Measurements from ENCODE around the gene ZFYVE19.
A peak's percentile ranks its signal among the peaks of the same experiment; 100 is the strongest.
"Not testable (repeated sequence)": the region's sequence is repeated elsewhere in the genome, so short reads cannot be mapped to it uniquely, and the experiment has no call there.

ZFYVE19 gene

DNA sequence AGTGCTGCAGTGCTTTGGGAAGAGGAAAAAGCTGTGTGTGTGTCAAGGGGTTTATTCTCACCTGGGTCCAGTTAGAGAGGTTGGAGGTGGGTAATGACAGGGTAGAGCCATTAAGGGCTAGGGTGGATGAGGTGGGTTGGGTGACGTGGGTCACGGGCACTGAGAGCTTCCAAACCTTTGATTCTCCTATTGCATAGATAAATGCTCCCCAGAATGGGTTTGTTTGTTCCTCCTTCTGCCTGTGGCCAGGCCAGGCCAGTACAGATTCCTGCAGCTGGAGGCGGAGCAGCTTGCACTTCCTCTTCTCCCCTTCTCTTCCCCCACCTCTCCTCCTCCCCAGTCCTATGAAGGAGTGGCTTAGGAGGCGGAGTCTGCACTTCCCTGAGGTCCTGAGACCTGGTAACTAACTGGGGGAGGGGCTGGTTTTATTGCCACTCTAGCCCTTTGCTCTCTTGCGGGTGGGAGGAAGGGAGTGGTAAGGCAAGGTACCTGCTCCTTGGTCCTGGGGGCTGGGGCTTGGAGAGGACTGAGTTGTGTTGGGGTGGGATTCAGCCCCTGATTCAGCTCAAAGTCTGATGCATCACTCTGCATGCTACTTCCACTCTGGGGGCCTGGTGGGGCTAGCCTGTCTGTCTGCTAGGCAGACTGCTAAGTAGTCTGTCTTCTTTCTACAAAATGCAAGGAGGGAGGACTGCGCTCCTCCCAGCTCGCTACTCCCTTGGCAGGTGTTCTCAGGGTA is 40.5 kb downstream of the ZFYVE19 start:
- DNase-seq (ENCODE audit: low read depth in 2 of 2): no peak

DNA sequence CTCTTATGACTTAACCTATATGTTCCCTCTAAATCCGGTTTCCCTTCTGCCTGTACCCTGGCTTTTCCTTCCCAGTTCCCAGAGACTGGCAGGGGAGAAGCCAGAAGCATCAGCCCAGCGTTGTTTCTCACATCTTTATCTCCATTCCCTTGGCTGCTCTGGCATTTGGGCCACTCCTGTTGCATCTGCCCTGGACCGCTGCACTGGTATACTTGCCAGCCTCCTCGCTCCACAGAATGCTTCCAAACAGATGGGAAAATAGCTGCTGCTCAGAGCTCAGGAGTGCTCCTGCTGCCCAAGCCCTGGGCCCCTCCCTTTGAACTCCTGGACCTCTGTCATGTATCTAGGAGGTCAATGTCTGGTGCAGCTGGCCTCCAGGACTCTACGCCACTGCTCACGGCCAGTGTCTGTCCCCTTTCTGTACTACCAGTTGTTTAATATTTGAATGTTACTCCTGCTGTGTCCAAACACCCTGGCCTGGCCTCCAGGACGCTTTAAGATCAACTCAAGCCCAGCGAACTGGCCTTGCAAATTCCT is 43.8 kb downstream of the ZFYVE19 start:
- no peak for DNase-seq (ENCODE audit: low read depth in 2 of 2)

DNA sequence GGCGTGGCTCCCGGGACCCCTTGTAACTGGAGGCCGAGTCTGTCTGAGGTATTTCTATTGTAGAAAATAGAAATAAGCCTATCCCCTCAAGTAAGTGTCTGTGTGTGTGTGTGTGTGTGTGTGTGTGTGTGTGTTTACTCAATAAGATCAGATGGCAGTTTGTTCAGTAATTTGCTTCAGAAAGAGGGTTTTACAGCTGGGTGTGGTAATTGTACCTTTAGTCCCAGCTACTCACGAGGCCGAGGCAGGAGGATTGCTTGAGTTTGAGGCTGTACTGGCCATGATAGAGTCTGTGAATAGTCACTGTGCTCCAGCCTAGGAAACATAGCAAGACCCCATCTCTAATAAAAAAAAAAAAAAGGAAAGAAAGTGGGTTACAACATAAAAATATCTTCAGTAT is 45.6 kb downstream of the ZFYVE19 start:
- DNase-seq (ENCODE audit: low read depth in 2 of 2): no peak

DNA sequence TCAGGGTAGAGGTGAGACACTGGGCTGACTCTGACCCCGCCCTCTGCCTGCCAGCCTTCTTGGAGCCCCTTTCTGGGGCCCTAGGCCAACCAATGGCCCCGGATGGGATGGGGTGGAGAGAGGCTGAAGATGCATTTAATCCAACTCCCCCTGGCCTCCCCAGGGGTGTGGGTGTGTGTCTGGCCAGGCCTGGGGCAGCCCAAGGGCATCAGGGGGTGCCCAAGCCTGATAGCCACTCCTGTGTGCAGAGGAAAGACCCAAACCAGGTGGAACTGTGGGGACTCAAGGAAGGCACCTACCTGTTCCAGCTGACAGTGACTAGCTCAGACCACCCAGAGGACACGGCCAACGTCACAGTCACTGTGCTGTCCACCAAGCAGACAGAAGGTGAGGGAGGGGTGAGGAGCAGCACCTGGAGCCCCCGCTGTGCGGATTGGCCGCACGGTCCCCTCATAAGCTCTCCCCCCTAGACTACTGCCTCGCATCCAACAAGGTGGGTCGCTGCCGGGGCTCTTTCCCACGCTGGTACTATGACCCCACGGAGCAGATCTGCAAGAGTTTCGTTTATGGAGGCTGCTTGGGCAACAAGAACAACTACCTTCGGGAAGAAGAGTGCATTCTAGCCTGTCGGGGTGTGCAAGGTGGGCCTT is 46.5 kb downstream of the ZFYVE19 start:
- DNase-seq (ENCODE audit: low read depth in 2 of 2): no peak

DNA sequence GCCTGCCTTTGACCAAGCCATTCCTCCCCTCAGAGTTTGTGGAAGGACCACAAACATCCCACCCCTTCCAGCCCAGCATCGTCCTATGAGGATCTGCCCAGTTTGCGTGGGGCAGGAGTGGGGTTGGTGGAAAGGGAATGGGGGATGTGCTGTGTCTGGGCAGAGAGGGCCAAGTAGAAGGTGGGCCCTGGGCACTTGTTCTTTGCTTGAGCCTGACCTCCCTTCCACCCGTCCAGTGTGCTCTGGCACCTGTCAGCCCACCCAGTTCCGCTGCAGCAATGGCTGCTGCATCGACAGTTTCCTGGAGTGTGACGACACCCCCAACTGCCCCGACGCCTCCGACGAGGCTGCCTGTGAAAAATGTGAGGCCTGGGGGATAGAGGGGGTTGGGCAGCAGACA is 47.3 kb downstream of the ZFYVE19 start:
- DNase-seq (ENCODE audit: low read depth in 2 of 2): no peak

DNA sequence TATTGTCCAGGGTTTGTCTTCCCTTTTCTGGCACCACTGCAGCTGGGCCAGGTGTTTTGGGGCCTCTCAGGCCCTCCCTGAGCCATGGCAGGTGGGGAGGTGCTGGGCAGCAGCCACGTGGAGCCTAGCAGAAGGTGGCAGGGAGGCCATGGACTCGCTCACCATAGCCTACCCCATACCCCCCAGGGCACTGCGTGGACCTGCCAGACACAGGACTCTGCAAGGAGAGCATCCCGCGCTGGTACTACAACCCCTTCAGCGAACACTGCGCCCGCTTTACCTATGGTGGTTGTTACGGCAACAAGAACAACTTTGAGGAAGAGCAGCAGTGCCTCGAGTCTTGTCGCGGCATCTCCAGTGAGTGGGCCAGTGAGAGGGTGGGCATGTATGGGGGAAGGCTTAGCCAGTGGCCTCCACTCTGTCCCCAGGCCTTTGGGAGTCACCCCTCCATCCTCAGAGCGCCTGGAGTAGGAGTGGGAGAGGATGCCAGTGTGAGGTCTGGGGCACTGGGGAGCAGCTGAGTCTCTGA is 48.9 kb downstream of the ZFYVE19 start:
- no peak for DNase-seq (ENCODE audit: low read depth in 2 of 2)

DNA sequence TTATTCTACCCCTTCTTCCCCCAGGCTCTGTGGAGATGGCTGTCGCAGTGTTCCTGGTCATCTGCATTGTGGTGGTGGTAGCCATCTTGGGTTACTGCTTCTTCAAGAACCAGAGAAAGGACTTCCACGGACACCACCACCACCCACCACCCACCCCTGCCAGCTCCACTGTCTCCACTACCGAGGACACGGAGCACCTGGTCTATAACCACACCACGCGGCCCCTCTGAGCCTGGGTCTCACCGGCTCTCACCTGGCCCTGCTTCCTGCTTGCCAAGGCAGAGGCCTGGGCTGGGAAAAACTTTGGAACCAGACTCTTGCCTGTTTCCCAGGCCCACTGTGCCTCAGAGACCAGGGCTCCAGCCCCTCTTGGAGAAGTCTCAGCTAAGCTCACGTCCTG is 49.9 kb downstream of the ZFYVE19 start:
- no peak for DNase-seq (ENCODE audit: low read depth in 2 of 2)

DNA sequence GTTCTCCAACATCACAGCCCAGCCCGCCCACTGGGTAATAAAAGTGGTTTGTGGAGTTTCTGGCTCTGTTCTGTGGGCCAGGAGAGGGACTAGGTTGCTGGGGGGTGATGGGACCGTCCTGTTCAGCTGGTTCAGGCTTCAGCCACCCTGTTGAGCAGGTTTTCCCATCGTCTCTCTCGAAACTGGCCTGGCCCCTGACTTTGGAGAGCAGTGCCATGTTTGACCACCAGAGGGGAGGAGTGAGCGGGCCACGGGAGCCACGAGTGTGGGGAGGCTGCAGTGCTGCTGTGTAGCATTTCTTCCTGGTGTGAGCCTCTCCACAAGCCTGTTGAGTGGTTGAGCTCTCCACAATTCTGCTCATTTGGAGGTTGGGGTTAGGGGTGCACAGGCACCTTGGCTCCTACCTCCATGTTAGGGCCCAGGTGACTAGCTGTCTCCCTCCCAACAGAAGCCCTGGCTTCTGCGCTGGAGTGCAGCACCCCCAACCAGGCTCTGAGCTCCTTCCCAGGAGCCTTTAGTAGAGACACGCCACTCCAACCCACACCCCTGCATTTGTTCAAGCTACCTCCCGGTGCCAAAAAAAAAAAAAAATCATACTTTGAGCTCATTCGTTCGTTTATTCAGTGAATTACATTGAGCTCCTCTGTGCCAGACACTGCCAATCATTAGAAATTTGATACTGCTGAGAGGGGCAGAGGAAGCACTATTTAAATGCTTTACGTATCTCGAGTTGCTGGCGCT is 50.9 kb downstream of the ZFYVE19 start:
- DNase-seq (ENCODE audit: low read depth in 2 of 2): peak; percentile 22 to 30

DNA sequence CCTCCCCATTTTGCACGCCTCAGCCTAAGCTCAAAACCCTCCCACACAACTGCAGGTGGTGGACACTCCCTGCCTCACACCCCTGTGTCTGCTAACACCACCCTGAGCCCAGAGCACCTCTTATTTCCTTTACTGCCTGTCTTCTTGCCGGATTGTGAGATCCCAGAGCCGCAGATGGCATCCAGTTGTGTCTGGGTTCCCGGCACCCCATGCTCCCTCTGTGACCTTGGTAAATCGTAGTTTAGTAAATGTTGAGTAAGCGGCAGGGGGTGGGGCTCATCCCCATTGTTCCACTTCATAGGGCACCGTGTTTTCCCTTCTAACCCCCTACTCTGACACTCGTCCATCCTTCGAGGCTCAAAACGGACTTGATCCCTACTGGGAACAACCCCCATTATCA is 51.8 kb downstream of the ZFYVE19 start:
- DNase-seq (ENCODE audit: low read depth in 2 of 2): no peak

DNA sequence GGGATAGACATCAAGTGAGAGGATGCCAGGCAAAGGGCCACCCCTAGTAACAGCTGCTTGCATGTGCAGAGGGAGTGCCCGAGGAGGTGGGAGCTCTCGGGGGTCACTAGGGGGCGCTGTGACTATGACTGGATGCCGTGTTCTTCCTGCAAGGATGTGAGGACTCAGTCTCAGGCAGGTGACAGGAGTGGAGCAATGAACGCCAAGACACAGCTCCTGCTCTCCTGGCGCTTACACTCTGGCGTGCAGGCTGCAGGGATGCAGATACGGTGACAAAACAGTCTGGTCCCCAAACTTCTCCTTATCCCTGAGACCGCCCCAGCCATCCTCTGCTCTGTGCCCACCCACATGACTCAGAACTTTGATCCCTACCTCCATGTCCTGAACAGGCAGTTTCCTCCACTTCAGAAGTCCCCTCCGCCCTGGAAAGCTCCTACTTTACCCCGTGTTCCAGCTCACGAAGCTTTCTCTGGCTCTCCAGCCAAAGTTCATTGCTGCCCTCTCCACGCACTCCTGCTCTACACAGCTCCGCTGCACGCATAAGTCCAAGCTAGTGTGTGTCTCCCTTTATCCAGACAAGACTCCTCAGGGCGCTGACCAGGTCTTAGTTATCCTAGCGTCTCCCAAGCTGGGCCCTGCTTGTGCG is 52.4 kb downstream of the ZFYVE19 start:
- DNase-seq (ENCODE audit: low read depth in 2 of 2): peak in 1 of 2 experiments; percentile 27

DNA sequence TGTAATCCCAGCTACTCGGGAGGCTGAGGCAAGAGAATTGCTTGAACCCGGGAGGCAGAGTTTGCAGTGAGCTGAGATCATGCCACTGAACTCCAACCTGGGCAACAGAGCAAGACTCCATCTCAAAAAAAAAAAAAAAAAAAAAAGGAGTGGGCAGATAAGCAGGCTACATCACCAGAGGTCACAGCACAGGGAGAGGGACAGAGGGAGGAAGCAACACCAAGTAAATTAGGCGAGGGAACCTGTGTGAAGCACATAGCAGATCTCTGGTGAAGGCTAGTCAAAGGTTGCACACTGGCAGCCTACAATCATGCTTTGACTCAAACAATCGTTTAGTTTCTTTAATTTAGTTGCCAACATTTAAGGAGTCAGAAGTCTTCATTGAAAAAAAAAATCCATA is 54.3 kb downstream of the ZFYVE19 start:
- not testable (repeated sequence) for DNase-seq (ENCODE audit: low read depth in 2 of 2)

DNA sequence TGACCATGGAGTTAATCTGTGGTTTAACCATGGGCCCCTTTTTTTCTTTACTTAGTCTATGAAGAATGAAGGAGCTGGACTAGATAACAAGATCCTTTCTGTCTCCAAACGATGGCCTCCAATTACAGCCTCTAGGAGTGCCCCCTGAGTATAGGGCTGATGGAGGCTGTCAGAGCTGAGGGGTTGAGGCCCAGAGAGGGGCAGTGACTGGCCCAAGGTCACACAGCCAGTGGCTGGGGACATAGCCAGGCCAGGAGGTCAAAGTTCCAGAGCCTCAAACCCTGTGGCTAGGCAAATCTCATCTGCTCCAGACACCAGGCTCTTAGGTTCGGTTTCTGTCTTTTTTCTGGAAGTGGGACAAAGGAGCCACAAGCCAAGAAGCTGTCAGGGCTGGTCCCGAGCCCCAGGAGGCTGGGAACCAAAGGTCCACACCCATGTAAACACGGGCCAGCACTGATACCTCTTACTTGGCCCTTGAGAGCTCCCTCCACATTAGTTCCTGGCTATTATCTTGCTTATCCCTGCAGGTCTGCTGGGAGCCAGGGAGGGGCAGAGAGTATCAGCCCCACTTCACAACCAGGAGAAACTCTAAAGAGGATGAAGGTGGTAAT is 56.9 kb downstream of the ZFYVE19 start:
- no peak for DNase-seq (ENCODE audit: low read depth in 2 of 2)
